Measurements from ENCODE around the gene ITGB8.

- no peak for TF ChIP-seq CTCF (IDR thresholded peaks at IDR 0.05)
- TF ChIP-seq POLR2AphosphoS5 (IDR thresholded peaks at IDR 0.05; ENCODE audit: insufficient read depth in 1 of 2, low read depth in 1 of 2): no peak
- TF ChIP-seq POLR2A (IDR thresholded peaks at IDR 0.05): no peak
These were observed 13.7 kb downstream of the ITGB8 start for GRCh38 chr7:20344396-20344795.

All from vagina (tissue), 2 donors.